Inflammatory macrophage treated with lipopolysaccharide for 1 hour (primary cell): Measurements from ENCODE around the gene RNF213.

ENCODE experiments used
- DNase-seq, 2 donors: peaks; one replicate each; pipeline ENCODE4 v3.0.0-alpha.2; 2020 to 2022

RNF213 gene

DNA sequence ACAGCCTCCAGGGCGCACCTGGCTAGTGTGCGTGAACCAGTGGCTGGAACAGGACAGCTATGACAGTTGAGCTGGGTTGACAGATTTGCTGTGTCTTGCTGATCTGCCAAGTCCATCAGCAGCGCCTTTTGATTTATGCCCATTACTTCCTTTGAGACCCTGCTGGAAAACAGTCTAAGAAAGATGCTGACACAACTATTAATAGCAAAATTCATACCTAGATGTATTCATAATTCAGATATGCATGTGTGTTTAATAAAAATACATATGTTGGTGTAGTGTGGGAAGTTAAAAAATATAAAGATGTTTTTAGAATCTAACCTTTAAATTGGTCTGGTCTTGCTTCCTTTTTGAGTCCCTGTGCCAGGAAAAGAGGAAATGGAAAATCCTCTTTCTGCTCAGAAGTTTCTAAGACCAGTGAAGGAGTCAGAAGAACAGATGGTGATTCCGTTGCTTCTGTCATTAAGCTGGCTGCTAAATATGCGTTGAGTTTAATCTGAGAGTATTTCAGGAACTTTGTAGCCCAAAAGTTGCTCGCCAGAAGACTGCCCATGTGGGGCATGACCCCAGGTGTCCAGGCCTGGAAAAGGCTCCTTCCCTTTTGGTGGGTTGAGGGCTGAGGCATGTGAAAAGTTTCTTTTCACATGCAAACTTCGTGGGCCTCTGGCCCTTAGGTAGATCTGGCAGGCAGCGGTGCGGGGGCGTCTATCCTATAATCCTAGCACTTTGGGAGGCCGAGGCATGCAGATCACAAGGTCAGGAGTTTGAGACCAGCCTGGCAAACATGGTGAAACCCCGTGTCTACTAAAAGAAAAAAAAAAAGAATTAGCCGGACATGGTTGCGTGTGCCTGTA, 114.3 kb downstream of the RNF213 start:
- DNase-seq: peak in 1 of 2 donors; percentile 6

DNA sequence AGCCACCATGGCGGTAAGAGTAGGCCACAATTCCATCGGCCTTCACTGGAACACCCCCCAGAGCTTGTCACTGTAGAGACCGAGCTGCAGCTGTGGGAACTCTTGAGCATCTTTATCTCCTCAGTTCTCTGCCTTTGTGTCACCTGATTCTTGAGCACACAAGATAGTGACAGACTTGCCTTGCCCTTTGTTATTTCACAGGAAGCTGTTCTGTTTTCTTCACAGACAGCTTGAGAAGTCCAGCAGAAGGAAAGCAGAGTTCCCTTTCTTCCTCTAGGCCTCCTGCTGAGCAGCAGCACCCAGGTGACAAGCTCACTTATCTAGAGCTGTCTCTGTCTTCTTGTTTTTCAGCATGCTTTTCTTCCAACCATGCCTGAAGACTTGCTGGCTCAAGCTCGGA, 115.9 kb downstream of the RNF213 start:
- DNase-seq: no peak

GRCh38 chr17:80377798-80378197, 117.1 kb downstream of the RNF213 start:
- DNase-seq: no peak

- no peak for DNase-seq
These were observed 118.7 kb downstream of the RNF213 start for GRCh38 chr17:80379348-80379747.

DNA sequence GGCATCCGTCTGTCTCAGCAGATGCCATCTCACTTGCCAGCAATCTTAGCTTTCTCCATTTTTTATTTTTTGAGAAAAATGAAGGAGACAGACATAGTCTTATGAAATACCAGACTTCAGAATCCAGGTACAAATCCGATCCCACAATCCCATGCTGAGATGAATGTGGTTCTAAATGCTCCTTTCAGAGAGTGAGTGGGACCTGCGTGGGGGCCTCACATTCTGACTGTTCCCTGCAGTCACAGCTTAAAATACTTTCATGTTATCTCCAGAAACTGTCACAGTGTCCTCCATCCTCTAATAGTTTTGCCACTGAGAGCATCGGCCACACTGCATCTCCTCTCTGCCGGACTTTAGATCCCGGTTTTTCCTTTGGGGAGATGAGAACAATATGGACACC, 119.4 kb downstream of the RNF213 start:
- DNase-seq: no peak

- DNase-seq: no peak
These were observed 119.9 kb downstream of the RNF213 start for GRCh38 chr17:80380555-80381002.

DNA sequence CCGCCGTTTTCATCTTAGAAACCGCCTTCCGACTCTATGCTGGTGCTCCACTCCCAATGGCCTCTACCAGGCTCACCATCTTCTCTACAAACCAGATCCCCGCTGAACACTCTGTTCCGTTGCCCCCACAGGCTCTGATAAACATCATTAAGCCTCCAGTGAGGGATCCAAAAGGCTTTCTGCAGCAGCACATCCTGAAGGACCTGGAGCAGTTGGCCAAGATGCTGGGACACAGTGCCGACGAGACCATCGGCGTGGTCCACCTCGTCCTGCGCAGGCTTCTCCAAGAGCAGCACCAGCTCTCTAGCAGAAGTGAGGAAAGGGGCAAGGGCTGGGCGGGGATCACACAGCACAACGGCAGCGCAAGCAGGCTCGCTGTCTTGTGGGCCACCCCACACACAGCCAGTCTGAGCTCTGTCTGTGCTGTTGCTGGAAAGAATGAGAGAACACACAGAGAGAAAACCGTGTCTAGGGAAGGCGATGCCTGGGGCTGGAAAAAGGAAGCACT, 120.8 kb downstream of the RNF213 start:
- no peak for DNase-seq

DNA sequence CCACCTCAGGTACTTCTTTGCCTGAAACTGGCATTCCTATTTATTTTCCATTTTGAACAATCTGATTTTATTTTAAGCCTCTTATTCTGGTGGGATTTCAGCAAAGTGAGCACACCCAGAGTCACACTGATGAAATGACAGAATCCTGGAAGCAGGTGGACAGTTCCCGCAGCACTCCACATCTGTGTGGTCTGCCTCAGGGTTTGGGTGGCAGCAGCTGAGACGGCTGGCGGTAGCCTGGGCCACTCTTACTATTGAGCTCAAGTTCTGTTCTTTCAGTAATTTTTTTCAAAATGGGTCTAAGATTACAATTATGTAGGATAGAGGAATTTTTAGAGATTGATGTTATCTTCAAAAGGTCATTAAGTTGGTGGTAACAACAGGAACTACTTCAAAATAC, 121.8 kb downstream of the RNF213 start:
- no peak for DNase-seq

DNA sequence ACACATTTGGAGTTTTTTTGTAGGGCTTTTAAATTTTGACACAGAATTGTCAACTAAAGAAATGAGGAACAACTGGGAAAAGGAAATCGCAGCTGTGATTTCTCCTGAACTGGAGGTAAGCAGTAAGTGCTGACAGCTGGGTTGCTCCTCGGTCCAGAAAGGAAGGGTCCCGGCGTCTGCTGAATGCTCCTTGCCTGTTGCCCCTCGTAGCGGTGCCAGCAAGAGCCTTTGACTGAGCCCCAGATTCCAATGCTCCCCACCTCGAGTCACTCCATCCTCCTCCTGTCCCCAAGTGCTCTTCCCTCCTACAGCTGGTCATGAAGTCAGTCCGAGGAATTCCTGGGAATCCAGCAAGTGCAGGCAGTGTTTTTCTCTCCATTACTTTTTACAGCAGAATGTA, 122.3 kb downstream of the RNF213 start:
- no peak for DNase-seq

DNA sequence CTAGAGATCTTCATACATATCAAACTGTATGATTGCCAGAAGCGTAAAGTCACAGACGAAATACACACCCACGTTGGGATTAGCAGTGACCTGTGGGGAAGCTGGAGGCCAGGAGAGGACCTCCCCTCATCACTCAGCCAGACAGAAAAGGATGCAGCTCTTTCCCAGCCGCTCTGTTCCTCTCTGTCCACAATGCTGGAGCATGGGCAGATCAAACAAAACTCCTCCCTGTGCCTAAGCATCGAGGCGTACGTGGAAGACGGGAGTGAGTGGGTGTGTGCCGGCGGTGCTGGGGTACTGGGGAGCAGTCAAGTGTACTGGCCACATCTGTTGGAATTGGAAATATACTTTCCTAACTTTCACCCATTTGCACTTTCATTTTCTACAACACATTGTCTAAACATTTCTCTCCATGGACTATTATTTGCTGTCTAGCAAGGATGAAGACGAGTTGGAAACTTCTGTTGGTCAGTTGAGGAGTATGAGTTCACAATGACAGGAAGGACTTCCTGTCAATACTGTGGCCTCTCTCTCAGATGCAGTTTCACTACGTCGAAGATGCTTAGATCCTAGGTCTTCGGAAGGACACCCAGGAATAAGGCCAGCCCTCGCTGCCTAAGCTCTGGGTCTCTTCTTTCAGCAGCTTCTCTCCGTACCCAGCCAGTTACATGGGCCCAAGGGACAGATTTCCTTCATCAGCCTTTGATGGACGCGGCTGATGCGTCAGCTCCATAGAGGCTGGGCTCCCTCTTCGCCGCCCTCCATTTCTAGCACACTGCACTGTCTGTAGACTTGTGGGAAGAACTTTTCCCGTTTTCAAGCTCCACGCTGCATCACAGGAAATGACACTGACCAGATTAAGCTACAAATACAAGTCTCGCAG, 123.7 kb downstream of the RNF213 start:
- DNase-seq: no peak

- DNase-seq: no peak
These were observed 124.4 kb downstream of the RNF213 start for GRCh38 chr17:80385046-80385445.

DNA sequence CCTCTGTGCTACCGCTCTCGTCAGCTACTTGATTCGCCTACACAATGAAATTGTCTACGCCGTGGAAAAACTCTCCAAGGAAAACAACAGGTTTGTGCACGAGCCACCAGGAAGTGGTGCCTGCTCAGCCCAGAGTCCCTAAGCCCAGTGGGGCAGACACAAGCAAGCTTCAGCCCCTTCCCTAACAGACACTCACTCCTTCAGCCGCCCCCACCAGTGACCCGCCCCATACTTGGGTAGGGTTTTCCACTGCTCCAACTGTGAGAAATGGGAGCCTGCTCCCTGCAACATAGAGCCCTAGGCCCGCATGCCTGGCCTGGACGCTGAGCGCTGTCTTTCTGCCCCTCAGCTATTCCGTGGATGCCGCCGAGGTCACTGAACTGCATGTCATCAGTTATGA, 125.7 kb downstream of the RNF213 start:
- no peak for DNase-seq

DNA sequence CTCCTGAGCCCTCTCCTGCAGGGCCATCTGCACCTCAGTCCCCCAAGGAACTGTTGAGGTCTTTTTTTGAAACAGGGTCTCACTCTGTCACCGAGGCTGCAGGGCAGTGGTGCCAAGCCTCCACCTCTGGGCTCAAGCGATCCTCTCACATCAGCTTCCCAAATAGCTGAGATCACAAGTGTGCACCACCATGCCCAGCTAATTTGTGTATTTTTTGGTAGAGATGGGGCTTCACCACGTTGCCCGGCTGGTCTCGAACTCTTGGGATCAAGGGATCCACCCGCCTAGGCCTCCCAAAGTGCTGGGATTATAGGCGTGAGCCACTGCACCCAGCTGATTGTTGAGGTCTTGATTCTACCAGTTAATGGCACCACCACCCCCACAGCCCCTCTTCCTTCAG, 126.4 kb downstream of the RNF213 start:
- DNase-seq: no peak

GRCh38 chr17:80388175-80388574, 127.5 kb downstream of the RNF213 start:
- no peak for DNase-seq

GRCh38 chr17:80388601-80389000, 127.9 kb downstream of the RNF213 start:
- DNase-seq: no peak

GRCh38 chr17:80389011-80389995, 128.7 kb downstream of the RNF213 start:
- DNase-seq: no peak

GRCh38 chr17:80393241-80393890, 132.7 kb downstream of the RNF213 start:
- DNase-seq: no peak

DNA sequence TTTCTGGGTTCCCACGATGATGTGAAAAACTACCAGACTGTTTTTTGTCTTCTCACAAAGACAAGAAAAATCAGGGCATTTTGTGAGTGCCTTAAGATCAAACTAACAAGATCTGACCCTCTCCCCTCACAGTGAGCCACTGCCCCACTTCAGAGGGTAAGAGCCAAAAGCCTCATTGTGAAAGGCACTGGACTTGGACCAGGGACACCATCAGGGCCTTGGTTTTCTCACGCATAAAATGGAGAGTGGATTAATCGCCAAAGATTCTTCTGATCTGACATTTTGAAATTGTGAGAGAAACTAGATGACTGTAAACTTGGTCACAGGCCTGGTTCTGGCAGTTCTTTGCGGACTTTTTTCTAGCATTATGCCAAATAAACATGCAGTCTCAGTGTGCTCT, 133.3 kb downstream of the RNF213 start:
- DNase-seq: no peak

DNA sequence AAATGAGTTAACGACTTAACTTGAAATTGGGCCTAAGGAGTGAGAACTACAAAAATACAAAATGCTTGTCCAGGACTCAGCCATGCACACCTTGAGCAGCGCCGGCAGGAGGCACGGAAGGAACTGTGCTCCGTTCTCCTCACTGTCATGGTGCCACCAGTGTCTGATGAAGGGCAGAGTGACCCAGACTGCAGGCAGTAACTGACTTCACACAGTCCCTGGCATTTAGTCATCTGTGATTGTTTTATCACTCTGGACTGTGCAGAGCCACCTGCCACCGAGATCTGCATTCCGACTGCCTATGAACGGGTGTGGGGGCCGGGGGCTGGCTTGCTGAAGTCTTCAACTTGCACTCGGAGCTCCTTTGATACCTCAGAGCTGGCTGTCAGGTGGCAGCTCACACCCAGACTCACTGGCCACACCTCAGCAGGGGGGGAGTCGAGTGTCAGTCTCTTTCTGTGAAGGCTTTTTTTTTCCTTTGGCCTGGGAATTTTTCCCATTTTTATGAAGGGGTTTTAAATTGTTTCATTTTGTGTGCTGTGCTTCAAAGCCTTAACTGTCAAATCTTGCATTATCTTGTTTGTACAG, 134.1 kb downstream of the RNF213 start:
- no peak for DNase-seq

GRCh38 chr17:80395402-80396151, 134.9 kb downstream of the RNF213 start:
- DNase-seq: no peak
